ENCODE measurements around the gene SNX19.
"Not testable (repeated sequence)": the region's sequence is repeated elsewhere in the genome, so short reads cannot be mapped to it uniquely, and the experiment has no call there.

Gene SNX19, protein sequence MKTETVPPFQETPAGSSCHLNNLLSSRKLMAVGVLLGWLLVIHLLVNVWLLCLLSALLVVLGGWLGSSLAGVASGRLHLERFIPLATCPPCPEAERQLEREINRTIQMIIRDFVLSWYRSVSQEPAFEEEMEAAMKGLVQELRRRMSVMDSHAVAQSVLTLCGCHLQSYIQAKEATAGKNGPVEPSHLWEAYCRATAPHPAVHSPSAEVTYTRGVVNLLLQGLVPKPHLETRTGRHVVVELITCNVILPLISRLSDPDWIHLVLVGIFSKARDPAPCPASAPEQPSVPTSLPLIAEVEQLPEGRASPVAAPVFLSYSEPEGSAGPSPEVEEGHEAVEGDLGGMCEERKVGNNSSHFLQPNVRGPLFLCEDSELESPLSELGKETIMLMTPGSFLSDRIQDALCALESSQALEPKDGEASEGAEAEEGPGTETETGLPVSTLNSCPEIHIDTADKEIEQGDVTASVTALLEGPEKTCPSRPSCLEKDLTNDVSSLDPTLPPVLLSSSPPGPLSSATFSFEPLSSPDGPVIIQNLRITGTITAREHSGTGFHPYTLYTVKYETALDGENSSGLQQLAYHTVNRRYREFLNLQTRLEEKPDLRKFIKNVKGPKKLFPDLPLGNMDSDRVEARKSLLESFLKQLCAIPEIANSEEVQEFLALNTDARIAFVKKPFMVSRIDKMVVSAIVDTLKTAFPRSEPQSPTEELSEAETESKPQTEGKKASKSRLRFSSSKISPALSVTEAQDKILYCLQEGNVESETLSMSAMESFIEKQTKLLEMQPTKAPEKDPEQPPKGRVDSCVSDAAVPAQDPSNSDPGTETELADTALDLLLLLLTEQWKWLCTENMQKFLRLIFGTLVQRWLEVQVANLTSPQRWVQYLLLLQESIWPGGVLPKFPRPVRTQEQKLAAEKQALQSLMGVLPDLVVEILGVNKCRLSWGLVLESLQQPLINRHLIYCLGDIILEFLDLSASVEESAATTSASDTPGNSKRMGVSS

DNA sequence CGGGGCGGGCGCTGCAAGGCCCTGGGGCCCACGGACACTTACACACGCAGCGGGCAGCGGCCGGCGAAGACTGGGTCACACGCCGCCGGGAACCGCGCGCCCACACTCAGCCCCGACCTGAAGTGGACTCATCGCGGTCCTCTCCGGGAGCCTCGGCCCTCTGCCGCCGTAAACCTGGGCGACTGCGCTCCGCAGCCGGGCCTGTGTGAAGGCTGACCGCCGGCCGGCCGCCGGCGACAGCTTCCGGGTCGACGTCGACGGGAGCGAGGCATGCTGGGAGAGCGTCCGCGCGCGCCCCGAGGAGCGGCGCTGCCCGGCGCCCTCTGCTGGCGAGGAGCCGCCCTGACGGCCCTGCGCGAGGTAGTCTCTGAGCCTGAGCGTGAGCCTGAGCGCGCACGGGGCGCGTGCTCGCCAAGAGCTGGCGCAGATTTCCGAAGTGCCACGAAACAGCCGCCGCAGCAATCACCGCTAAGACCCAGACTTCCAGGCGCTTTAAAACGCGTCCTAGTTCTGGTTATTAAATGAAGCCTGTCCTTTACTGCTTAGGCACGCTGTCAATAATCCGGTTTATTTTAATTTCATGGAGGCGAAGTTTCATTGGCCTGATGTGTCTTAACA is at the start of gene SNX19:
Gene SNX19, minus strand, starts transcription at position 242 of the 618 bp plus-strand sequence. CDS start 540 bp downstream, outside the sequence.
- DNase-seq, result peak; percentile 91 to 94 (median 93)

DNA sequence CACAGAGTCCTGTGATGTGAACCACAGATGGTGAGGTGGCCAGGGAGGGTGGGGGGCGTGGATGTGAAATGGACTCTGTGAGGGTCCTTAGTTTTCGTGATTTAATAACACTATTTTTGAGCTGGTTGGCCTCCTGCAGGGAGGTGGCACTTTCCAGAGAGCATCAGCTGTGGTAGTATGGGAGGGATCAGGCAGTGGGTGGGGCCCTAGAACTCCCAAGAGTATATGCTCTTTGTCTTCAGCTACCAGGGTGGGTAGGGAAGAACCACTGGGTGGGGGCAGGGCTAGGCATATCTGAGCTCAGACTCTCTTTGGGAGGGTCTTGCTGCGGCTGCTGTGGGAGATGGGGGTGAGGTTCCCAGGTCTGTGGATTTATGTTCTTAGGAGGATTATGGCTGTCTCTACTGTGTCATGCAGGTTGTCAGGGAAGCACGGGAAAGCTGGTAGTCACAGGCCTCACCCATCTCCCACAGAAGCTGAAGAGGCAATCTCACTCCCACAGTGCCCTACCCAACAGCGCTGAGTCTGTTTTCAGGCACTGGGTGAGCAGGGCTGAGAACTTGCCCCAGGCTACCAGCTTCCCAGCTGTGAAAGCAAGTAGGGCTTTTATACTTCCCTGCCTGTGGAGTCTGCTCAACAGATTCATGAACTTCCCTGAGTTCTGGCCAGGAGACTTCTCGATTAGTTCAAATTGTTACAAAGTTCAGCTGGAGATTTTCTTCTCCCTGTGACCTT is 47.9 kb upstream of the SNX19 start:
- no peak for DNase-seq

DNA sequence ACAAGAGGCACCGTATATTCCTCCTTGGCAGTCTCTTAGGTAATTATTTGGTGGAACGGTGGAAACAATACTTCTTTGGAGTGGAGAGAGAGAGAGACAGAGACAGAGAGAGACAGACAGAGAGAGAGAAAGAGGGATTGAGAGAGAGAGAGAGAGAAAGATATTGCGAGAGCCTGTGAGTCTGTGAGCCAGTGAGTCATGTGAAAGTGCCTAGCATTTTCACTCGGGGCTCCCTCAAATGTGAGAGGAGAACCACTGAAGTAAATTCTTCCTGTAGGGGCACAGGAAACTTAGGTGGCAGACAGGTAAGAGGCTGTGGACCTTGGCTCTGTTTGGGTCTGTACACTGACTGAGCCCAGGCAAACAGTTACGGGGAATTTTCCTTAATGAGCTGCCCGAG is 31.6 kb upstream of the SNX19 start:
- DNase-seq, result no peak

DNA sequence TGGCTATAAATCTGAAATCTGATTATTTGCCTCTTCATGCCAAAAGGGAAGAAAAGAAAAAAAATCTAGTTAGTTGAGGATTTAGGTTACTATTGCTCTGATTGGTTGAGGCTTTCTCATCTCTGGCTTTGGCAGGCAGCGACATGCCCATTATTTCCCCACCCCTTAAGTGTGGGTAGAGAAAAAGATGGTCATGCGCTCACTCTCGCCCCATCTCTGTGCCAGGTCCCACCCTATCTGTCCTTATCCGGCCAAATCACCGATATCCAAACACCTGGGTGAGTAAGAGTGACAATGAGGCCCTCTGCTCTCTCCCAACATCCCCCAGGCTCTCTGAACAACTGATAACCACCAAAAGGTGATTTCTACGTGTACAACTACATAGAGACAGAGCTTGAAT is 31.2 kb upstream of the SNX19 start:
- no peak for DNase-seq

DNA sequence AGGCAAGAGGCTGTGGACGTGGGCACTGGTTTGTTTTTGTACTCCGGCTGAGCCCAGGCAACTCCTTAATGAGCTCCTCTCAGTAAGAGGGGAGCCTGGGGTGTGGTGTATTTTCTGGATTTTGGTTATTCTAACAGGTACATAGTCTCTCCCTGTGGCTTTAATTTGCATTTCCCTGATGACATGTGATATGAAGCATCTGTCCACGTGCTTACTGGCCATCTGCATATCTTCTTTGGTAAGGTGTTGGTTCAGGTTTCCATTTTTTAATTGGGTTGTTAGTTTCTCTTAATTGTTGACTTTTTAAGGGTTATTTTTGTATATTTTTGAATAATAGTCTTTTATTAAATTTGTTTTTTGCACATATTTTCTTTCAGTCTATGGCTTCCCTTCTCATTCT is 30.8 kb upstream of the SNX19 start:
- DNase-seq, result no peak

DNA sequence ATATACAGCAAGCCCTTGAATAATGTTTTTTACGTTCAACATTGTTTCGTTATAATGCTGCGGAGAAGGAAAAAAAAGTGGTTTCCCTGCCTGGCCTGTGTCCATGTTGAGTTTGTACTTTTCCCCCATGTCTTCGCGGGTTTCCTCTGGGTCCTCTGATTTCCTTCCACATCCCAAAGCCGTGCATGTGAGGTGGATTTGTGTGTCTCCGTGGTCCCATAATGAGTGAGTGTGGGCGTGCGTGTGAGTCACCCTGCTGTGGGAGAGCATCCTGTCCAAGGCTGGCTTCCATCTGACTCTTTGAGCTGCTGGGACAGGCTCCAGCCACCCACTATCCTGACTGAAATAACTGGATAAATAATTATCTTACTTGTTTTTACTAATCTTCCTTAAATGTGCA is 29.6 kb upstream of the SNX19 start:
- DNase-seq, result no peak

DNA sequence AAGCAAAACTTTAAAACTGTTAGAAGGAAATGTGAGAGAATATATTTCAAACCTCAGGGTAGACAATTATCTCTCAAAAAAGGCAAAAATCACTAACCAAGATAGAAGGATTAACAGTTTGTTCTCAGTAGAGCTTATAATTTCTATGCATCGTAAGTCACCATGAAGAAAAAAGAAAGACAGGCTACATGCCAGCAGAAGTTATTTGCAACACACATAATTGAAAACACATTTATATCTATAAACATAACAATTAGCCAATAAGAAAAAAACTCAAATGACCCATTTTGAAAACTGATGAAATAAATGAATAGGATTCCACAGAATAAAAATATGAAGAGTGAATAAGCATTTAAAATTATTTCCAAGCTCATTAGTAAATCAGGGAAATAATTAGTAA is 24.4 kb upstream of the SNX19 start:
- no peak for DNase-seq

DNA sequence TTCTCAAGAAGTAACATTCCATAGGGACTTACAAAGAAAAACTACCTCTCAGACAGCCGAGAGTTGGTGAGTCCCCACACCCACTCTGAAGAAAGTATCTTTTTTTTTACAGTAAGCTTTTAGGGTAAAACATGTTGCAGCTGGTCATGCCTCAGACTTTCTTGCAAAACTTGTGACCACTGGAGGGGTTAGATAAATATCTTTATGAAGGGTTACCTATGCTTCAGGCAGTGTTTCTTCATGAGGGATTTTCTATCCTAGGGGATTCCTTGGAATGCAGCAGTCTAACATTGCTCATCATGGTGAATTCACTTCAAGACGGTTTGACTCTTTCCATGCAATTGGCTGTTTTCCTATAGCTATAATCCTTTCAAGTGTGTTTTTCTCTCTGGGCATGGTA is 20.8 kb upstream of the SNX19 start:
- DNase-seq, result no peak

DNA sequence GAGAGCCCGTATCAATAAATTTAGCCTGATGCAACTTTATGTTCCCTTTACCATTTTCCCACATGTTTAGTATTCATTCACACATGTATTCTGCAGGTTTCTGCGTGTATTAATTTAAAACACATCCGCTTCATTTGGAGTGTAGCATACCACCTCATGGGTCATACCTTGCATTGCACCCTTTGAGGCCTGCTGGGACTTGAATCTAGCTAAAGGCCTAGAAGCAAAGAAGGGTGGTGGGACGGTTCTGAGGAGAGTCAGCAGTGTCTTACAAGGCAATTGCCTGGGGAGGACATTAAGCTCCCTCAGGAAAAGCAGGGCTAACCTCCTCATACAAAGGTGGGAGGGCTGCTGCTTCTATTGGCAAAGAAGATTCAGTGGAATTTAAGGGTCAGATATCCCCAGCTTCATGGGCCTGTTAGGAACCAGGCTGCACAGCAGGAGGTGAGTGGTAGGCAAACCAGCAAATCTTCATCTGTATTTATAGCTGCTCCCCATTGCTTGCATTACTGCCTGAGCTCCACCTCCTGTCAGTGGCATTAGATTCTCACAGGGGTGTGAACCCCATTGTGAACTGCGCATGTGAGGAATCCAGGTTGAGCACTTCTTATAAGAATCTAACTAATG is 15.9 kb upstream of the SNX19 start:
- DNase-seq, result no peak

DNA sequence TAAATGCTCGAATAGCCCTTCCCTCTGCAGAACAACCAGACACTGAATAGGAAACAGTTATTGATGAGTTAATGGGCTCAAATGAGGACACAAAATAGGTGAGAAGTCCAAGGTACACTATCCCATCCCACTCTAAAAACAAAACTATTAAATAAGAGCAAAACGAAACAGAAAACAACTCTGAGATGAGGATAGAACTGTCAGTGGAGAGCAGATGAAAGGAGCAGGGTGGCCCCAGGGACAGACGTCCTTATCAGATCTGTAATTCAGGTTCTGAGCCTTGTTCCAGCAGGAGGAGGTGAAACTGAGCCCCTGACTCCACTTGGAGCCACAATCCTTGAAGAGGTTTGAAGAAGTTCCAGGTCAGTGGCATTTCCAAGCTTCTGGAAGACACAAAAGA is 8.5 kb upstream of the SNX19 start:
- no peak for DNase-seq

DNA sequence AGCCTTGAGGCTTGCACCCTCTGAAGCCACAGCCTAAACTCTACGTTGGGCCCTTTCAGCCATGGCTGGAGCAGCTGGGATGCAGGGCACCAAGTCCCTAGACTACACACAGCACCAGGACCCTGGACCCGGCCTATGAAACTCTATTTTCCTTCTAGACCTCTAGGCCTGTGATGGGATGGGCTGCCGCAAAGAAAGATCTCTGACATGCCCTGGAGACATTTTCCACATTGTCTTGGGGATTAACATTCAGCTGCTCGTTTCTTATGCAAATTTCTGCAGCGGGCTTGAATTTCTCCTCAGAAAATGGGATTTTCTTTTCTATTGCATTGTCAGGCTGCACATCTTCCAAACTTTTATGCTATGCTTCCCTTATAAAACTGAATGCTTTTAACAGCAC is 4.3 kb upstream of the SNX19 start:
- DNase-seq, result not testable (repeated sequence)

DNA sequence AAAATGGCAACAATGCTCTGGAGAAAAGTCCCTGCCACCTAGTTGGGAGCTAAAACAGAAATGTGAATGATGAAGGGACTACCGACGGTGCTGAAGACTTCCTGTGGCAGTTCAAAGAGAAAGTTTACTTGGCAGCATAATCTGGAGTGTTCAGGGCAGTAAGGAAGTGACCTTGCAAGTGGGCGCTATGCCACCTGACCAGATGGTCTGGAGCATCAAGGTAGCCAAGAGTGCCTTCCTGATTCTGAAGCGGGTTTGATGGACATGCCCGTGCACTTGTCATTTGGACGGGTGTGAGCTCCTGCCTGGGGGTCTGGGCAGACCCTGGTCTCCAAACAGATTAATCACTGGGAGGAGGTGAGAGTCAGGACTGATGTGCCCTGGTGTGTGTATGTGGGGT is 1.8 kb upstream of the SNX19 start:
- DNase-seq, result no peak

DNA sequence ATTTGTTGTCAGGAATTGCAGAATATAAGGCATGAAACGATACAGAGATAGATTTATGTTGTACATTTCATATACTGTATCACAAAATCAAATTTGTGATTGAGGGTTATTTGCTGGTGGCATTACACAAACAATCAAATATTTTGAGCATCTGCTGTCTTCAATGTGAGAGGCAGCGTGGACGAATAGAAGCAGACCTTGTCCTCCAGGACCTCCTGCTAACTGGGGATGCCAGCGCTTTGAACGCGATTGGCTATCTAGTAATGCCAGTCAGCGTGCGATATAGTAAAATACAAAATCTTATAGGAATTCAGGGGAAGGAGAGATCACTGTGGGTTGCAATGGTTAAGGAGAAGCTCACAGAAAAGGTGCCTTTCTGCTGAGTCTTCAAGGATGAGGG is 631 bp upstream of the SNX19 start:
- DNase-seq, result no peak

DNA sequence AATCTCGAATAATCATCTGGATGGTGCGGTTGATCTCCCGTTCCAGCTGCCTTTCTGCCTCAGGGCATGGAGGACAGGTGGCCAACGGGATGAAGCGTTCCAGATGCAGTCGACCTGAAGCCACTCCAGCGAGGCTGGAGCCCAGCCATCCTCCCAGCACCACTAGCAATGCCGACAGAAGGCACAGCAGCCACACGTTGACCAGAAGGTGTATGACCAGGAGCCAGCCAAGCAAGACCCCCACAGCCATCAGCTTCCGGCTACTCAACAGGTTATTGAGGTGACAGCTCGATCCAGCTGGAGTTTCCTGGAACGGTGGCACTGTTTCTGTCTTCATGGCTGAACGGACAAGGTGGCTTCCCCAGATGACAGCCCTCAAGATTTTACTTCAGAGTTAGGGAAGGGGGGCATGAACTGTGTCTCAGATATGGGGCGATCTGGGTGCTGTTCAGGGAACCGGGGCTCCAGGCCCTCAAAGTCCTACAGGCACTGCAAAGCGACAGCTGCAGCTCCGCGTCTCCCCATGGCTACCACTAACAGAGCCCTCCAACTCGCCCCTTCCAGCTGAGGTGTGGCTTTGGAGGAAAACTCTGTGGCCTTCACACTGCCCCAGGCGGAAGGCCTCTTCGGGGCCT is 559 bp downstream of the SNX19 start:
- DNase-seq, result no peak

DNA sequence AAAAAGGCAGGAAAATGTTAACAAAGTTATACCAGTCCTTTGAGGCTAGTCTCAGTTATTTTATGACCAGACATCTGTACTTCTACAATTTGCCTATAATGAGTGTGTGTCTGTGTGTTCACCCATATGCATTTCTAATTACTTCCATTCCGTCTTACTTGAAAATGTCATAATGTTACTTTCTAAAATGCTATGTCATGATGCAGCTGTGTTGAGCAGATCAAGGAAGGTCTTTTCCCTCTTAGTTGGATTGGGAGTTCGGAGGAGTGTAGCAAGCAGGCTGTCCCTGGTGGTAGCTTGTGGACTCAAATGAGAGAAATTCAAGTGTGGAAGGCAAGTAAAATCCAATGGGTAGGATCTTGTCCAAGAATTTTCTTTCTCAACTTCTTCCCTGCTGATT is 3.0 kb downstream of the SNX19 start:
- DNase-seq, result no peak

DNA sequence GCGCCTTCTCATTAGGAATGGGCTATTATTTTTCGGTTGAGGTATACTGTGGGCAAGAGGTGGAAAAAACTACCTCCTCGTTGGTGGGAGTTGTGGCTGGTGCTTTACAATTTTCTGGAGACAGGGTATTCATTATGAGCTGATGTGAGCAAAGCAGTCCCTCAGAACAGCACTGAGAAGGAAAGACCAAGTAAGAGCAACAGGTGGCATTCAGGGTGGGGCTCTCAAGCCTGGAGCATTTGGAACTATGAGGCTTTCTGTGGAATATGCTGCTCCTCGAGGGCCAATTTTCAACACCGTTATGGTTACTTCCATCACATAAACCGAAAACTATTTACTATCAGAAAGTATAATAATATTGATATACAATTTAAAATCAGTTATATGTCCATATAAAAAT is 3.7 kb downstream of the SNX19 start:
- DNase-seq, result no peak

DNA sequence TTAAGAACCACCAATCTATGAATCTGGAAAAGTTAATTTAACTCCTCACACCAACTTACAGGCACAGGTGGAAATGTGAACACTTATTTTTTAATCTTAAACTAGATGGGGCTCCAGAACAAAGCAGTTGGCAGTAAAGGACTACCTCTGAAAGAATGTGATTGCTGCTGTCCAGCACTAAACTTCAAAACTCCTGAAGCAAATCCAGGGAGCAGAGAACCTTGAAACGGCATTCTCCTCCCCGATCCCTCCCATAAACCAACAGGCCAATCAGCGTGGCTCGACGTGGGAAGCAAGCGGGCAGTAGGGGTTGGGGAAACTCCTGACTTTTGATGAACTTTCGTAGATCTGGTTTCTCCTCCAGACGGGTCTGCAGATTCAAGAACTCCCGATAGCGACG is 5.0 kb downstream of the SNX19 start:
- no peak for DNase-seq

DNA sequence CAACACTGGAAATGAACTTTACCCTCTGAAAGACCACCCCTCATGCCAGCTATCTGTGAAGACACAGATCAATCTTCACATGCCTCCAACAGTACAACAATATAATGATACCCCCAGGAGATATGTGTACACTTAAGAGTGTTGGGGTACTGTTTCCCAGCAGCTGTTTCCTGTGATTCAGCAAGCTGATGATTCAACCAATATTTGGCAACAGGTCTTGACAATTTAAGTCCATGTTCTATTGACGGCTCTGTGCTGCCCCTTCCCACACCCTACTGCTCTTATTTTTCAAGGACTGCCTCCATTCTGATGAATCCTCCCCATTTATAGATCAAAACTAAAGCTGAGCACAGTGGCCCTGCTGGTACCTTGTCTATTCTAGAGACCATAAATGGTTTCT is 6.6 kb downstream of the SNX19 start:
- no peak for DNase-seq

DNA sequence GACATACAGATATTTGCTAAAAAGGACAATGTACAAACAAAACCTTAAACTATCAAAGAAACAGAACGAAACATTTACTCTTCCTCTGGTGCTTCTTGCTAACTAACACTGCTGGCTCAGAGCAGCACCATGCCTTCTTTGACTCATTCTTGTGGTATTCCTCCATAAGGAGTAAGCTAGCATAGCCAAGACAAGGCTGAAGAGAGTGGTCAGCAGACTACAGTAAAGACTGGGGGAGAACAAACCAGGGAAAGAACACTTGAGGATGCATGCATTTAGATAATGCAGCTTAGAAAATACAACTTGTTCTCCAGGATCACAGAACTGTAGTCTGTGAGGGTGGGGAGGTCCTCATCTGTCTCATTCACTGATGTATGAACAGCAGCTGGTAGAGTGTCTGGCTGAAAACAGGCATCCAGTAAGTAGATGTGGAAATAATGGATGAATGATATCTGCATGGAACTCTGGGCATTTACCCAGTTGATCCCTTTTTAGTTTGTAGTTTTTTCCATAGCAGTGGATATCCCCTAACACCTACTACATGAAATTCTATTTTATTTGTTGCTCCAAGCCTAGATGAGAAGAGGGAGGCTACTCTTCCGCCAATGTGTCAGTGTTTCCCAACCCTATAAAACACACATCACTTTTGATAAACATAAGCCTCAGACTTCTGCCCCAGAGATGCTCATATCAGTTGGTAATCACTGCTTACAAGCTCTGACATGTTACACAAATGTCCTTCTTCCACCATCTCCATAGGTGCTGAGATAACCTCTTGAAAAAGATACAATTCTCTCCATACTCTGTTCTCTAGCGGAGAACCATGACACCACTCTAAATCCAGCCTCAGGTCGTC is 7.3 kb downstream of the SNX19 start:
- no peak for DNase-seq

DNA sequence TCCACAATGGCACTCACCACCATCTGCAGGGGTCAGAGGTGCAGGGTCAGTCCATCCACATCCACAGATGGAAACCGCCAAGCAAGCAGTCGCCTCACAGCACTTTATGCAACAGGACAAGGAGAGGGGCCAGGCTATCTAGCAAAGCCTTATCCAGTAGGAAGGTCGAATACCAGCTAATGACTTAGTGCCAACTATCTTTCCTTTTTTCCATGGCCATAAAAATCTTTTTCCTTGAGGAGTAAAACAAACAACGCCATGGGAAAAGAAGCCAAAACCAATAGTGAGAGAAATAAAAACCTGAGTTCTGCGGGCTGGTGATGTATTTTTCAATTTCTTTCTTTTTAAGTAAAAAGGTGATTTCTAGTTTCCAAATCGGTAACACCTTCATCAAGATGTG is 8.2 kb downstream of the SNX19 start:
- no peak for DNase-seq

DNA sequence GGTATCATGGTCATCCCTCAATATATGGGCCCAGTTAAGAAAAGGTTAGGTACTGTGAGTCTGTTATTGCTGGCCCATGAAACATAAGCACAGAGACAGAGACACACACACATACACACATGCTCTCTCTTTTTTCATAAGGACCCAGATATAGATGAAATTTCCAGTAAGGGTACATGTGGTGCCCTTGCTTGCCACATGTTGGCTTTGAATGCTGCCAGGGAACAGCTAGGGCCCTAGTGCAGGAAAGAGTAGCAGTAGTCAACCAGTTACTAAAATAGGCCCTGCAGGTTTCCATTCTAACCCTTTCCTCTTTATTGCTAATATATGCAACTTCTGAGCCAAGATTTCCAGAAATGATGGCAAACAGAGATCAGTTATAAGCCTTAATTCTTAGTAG is 9.1 kb downstream of the SNX19 start:
- no peak for DNase-seq

Data from NCI-H1417 (cell line).